Gastrocnemius medialis (tissue), 4 donors: ENCODE data around the gene ENPP5.

Source experiments
- CTCF ChIP-seq, 5 experiments: fragments of 450-650 bp in 3 of 5; fragments of 200-600 bp in 2 of 5; sonication (generic) in 2 of 5; IDR thresholded peaks in 4 of 5; conservative IDR thresholded peaks in 1 of 5; 1 replicate in 4 of 5; 2 replicates in 1 of 5; pipeline ENCODE4 v1.5.1; 2016 to 2019; ENCODE audit warnings: antibody characterized with exemption in 5 of 5, mild to moderate bottlenecking in 3 of 5, moderate library complexity in 3 of 5
- POLR2A ChIP-seq, 2 donors: fragments of 450-650 bp; IDR thresholded peaks; one replicate each; pipeline ENCODE4 v1.6.1; 2017; ENCODE audit warnings: antibody characterized with exemption in 2 of 2, mild to moderate bottlenecking in 2 of 2, moderate library complexity in 2 of 2

GRCh38 chr6:46129291-46129628, 41.5 kb downstream of the ENPP5 start:
- TF ChIP-seq POLR2A (IDR thresholded peaks at IDR 0.05) (no peak), CTCF (IDR thresholded peaks at IDR 0.05 in 4 of 5, conservative IDR thresholded peaks at IDR 0.05 in 1 of 5) (no peak)
